Right forelimb (tissue), 1 donor: ENCODE measurements around the gene LFNG.

ENCODE experiments used
- DNase-seq: peaks from one replicate; pipeline ENCODE4 v3.0.0-alpha.2; 2018

LFNG gene

DNA sequence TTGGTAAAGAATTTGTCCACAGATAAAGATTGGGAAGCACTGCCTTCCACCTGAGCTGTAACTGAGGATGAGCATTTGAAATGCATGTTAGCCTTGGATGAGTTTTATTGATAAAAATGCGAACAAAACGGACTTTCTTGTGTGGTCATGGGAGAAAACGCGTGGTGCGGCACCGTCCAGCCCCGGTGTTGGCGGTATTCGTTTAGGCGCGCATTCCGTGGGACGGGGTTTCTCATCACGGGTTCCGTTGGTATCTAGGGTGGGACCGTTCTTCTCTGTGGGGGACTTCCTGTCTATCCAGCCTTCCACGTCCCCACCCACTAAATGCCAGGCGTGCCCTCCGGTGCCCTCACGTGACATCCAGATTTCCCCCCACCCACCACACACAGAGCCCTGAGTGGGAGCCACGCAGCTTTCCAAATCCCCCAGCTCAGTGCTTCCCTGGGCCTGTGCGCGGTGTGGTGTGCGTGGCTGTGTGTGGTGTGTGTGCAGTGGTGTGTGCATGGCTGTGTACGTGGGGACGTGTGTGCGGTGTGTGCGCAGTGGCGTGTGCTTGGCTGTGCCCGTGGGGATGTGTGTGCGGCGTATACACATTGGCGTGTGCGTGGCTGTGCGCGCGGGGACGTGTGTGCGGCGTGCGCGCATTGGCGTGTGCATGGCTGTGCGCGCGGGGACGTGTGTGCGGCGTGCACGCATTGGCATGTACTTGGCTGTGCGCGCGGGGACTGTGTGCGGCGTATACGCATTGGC is 57.3 kb downstream of the LFNG start:
- DNase-seq: peak; percentile 18
